K562 (cell line): ENCODE results near the gene SEL1L. TPM values are rescaled to one million over a fixed set of nuclear protein-coding genes. Genes with fewer than 3 reads are reported as not detected.
A peak's percentile ranks its signal among the peaks of the same experiment; 100 is the strongest.

Experiments used
- BCLAF1 ChIP-seq, 2 experiments: fragments of 450-650 bp in 1 of 2; IDR thresholded peaks; 2 replicates each; pipeline ENCODE4 v1.6.1; 2011 to 2017; ENCODE audit warnings: low read depth in 2 of 2, antibody characterized with exemption in 1 of 2, borderline replicate concordance in 1 of 2, low read length in 1 of 2, mild to moderate bottlenecking in 1 of 2, mixed read lengths in 1 of 2; ENCODE audit not compliant: control insufficient read depth in 1 of 2
- GATAD2A ChIP-seq: fragments of 450-650 bp; IDR thresholded peaks from 2 replicates; pipeline ENCODE4 v1.6.1; 2017
- GATAD2B ChIP-seq: fragments of 450-650 bp; IDR thresholded peaks from 2 replicates; pipeline ENCODE4 v1.6.1; 2017; ENCODE audit warnings: mild to moderate bottlenecking, borderline replicate concordance
- GMEB1 ChIP-seq: fragments of 250-450 bp; sonication (Bioruptor Pico); IDR thresholded peaks from 2 replicates; pipeline ENCODE4 v1.4.0; 2020; ENCODE audit warnings: mild to moderate bottlenecking
- ID3 ChIP-seq, 2 experiments: fragments of 250-450 bp in 1 of 2; fragments of 450-650 bp in 1 of 2; sonication (Bioruptor Pico) in 1 of 2; IDR thresholded peaks; 2 replicates each; pipeline versions ENCODE4 v1.6.1 to v1.8.0; 2016 to 2021; ENCODE audit warnings: mild to moderate bottlenecking in 2 of 2, moderate library complexity in 2 of 2, missing compliant biosample characterization in 1 of 2, missing genetic modification characterization in 1 of 2
- KLF13 ChIP-seq: fragments of 450-650 bp; IDR thresholded peaks from 2 replicates; pipeline ENCODE4 v1.6.1; 2016; ENCODE audit warnings: missing genetic modification characterization, low read depth, mild to moderate bottlenecking, missing compliant biosample characterization, moderate library complexity, borderline replicate concordance
- MECOM ChIP-seq: fragments of 250-450 bp; sonication (Bioruptor Pico); IDR thresholded peaks from 2 replicates; pipeline ENCODE4 v1.8.0; 2022; ENCODE audit warnings: inconsistent platforms
- NRF1 ChIP-seq, 2 experiments: fragments of 450-650 bp; IDR thresholded peaks in 1 of 2; conservative IDR thresholded peaks in 1 of 2; 2 replicates each; pipeline ENCODE4 v1.6.1; 2014; ENCODE audit warnings: mild to moderate bottlenecking in 2 of 2
- OTX1 ChIP-seq: fragments of 450-650 bp; formaldehyde crosslinking; IDR thresholded peaks from 2 replicates; pipeline ENCODE4 v1.4.0; 2022; ENCODE audit warnings: mild to moderate bottlenecking
- PKNOX1 ChIP-seq: fragments of 450-650 bp; IDR thresholded peaks from 2 replicates; pipeline ENCODE4 v1.6.1; 2016
- PPARD ChIP-seq: fragments of 250-450 bp; sonication (Bioruptor Pico); IDR thresholded peaks from 2 replicates; pipeline ENCODE4 v1.8.0; 2022; ENCODE audit warnings: inconsistent platforms, mild to moderate bottlenecking, moderate library complexity
- ZBTB43 ChIP-seq: sonication (generic); formaldehyde crosslinking; IDR thresholded peaks from 2 replicates; pipeline ENCODE4 v1.8.0; 2023; ENCODE audit warnings: mild to moderate bottlenecking, missing genetic modification reagents
- ZNF212 ChIP-seq: fragments of 450-650 bp; formaldehyde crosslinking; IDR thresholded peaks from 2 replicates; pipeline ENCODE4 v1.4.0; 2020; ENCODE audit warnings: mild to moderate bottlenecking
- ZNF518B ChIP-seq: fragments of 250-450 bp; sonication (Bioruptor Pico); IDR thresholded peaks from 2 replicates; pipeline ENCODE4 v1.5.0; 2021; ENCODE audit warnings: mild to moderate bottlenecking, moderate library complexity
- polyA plus RNA-seq, 8 experiments: library from polyadenylated mRNA; depleted of rRNA in 4 of 8; stranded (reverse) in 5 of 8; unstranded in 3 of 8; fragments of >200 nt; fragmentation: Nextera tagmentation in 2 of 8; fragmentation: Illumina TruSeq in 1 of 8; extraction: Ambion mirVana in 2 of 8; extraction: Trizol in 1 of 8; gene quantifications; 2 replicates each; pipeline versions ENCODE4 v1.2.1 to v1.2.3, GENCODE V29; 2011 to 2014; ENCODE audit warnings: inconsistent platforms in 1 of 8, missing spikeins in 1 of 8
- total RNA-seq, 7 experiments: library from RNA; depleted of rRNA in 6 of 7; stranded (reverse); fragments of >200 nt in 6 of 7; fragmentation: Illumina TruSeq in 2 of 7; extraction: Trizol in 2 of 7; gene quantifications; 2 replicates each; pipeline versions ENCODE4 v1.2.1 to v1.2.3, GENCODE V29; 2011 to 2021; ENCODE audit warnings: low replicate concordance in 1 of 7

Gene SEL1L
- total and polyA plus RNA-seq, 9 of the 15 experiments (the other 6 are each of a cell fraction or from before 2014, with no cell fraction given), result 7.7 to 21.1 (median 13.6) TPM

- TF ChIP-seq ZNF518B (CRISPR knock-in tag), result no peak
- TF ChIP-seq KLF13 (tag), result no peak
- TF ChIP-seq PPARD (CRISPR knock-in tag), result no peak
- no peak for TF ChIP-seq OTX1 (CRISPR knock-in tag)
- no peak for TF ChIP-seq ID3 (CRISPR knock-in tag; IDR thresholded peaks at IDR 0.05)
- 0 out of 2 replicates have a peak, but pooled peaks have one; percentile 15 for TF ChIP-seq ID3 (tag; IDR thresholded peaks at IDR 0.05)
- 0 out of 2 replicates have a peak, but pooled peaks have one; percentile 31 for TF ChIP-seq GATAD2B
- TF ChIP-seq ZNF212 (CRISPR knock-in tag), result no peak
- TF ChIP-seq NRF1 (conservative IDR thresholded peaks at IDR 0.05 in 1 of 2, IDR thresholded peaks at IDR 0.05 in 1 of 2), result peak; percentile 16 to 64; a peak in 2 of 4 replicates
- peak; percentile 53 for TF ChIP-seq GMEB1
- no peak for TF ChIP-seq PKNOX1
- no peak for TF ChIP-seq ZBTB43 (CRISPR knock-in tag)
- no peak for TF ChIP-seq BCLAF1 (IDR thresholded peaks at IDR 0.05; ENCODE audit: borderline replicate concordance in 1 of 2, control insufficient read depth in 1 of 2, low read depth in 2 of 2, low read length in 1 of 2)
- TF ChIP-seq GATAD2A, result no peak
- TF ChIP-seq MECOM (CRISPR knock-in tag), result no peak
Measured at GRCh38 chr14:81436296-81437138, 97.1 kb downstream of the SEL1L start (continued).
